ENCODE data around the gene EEF1AKMT4. TPM values are rescaled to one million over a fixed set of nuclear protein-coding genes. Genes with fewer than 3 reads are reported as not detected.

The EEF1AKMT4 gene
- total and polyA plus RNA-seq, 8 donors, result 1.8 to 5.3 (median 2.9) TPM

- H3K9me3 ChIP-seq, result no peaks in the 10 kb centered on the region
- DNase-seq (no peak), FAIRE-seq (no peak), ATAC-seq (no peak)
- no peak overlapping the region for H3K4me3 ChIP-seq
- H3K4me1 ChIP-seq, result no peaks in the 10 kb centered on the region
- peaks cover 0 to 52% (median 25%) of the 10 kb centered on the region in 3 donors for H3K36me3 ChIP-seq
- intact Hi-C loops (cut with DNase I), result no loop called here
- TF ChIP-seq, protein P1, sequence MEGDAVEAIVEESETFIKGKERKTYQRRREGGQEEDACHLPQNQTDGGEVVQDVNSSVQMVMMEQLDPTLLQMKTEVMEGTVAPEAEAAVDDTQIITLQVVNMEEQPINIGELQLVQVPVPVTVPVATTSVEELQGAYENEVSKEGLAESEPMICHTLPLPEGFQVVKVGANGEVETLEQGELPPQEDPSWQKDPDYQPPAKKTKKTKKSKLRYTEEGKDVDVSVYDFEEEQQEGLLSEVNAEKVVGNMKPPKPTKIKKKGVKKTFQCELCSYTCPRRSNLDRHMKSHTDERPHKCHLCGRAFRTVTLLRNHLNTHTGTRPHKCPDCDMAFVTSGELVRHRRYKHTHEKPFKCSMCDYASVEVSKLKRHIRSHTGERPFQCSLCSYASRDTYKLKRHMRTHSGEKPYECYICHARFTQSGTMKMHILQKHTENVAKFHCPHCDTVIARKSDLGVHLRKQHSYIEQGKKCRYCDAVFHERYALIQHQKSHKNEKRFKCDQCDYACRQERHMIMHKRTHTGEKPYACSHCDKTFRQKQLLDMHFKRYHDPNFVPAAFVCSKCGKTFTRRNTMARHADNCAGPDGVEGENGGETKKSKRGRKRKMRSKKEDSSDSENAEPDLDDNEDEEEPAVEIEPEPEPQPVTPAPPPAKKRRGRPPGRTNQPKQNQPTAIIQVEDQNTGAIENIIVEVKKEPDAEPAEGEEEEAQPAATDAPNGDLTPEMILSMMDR (IDR thresholded peaks at IDR 0.05), result no peak
- no peaks in the 10 kb centered on the region for H3K27me3 ChIP-seq
- 93 to 96% methylated on average over 9 of the region's 9 CpGs for WGBS, 2 donors
- H3K27ac ChIP-seq, result no peak overlapping the region
Observed at GRCh38 chr3:184307915-184308314, 58.4 kb downstream of the EEF1AKMT4 start.

Small RNA genes lying within 50 kb of the gene (microRNA-seq; reads per million reads assigned to microRNA genes)
- 38.6 to 49.5 reads per million in 2 donors for gene MIR1224

Other genes with a start within 250 kb of the EEF1AKMT4 start
- 10 to 100 TPM in 1 of 6 donors, 1 to 10 TPM in 5; 2.8 to 25.2 (median 7.1) TPM for gene ABCC5, start 231.8 kb upstream of the EEF1AKMT4 start, total RNA-seq
- 10 to 100 TPM; 12.9 to 25.9 TPM for gene ABCC5, start 231.8 kb upstream of the EEF1AKMT4 start, polyA plus RNA-seq
- gene HTR3D, start 217.9 kb upstream of the EEF1AKMT4 start, total RNA-seq, result not detected
- gene HTR3D, start 217.9 kb upstream of the EEF1AKMT4 start, polyA plus RNA-seq, result not detected
- not detected for gene HTR3C, start 196.6 kb upstream of the EEF1AKMT4 start, total RNA-seq
- under 1 TPM in 1 of 2 donors, not detected in 1; 0.09 TPM for gene HTR3C, start 196.6 kb upstream of the EEF1AKMT4 start, polyA plus RNA-seq
- gene HTR3E, start 152.6 kb upstream of the EEF1AKMT4 start, total RNA-seq, result under 1 TPM in 1 of 6 donors, not detected in 5; 0.41 TPM
- not detected for gene HTR3E, start 152.6 kb upstream of the EEF1AKMT4 start, polyA plus RNA-seq
- 10 to 100 TPM; 12.4 to 23.6 (median 17.1) TPM for gene EIF2B5, start 114.3 kb upstream of the EEF1AKMT4 start, total RNA-seq
- gene EIF2B5, start 114.3 kb upstream of the EEF1AKMT4 start, polyA plus RNA-seq, result 10 to 100 TPM; 32.1 to 53.3 TPM
- gene DVL3, start 94.3 kb upstream of the EEF1AKMT4 start, total RNA-seq, result 10 to 100 TPM; 31.0 to 44.9 (median 35.1) TPM
- 10 to 100 TPM; 47.5 to 53.8 TPM for gene DVL3, start 94.3 kb upstream of the EEF1AKMT4 start, polyA plus RNA-seq
- gene AP2M1, start 74.8 kb upstream of the EEF1AKMT4 start, total RNA-seq, result 100 to 1,000 TPM in 1 of 6 donors, 10 to 100 TPM in 5; 67.8 to 136 (median 81.8) TPM
- 100 to 1,000 TPM in 1 of 2 donors, 10 to 100 TPM in 1; 69.3 to 113 TPM for gene AP2M1, start 74.8 kb upstream of the EEF1AKMT4 start, polyA plus RNA-seq
- 10 to 100 TPM; 31.7 to 49.4 (median 37.7) TPM for gene ABCF3, start 63.5 kb upstream of the EEF1AKMT4 start, total RNA-seq
- 10 to 100 TPM; 79.7 to 92.1 TPM for gene ABCF3, start 63.5 kb upstream of the EEF1AKMT4 start, polyA plus RNA-seq
- gene VWA5B2, start 20.1 kb upstream of the EEF1AKMT4 start, total RNA-seq, result 1 to 10 TPM; 1.2 to 7.9 (median 4.5) TPM
- gene VWA5B2, start 20.1 kb upstream of the EEF1AKMT4 start, polyA plus RNA-seq, result 100 to 1,000 TPM in 1 of 2 donors, 10 to 100 TPM in 1; 30.3 to 105 TPM
- gene ALG3, start 710 bp upstream of the EEF1AKMT4 start, total RNA-seq, result 10 to 100 TPM; 14.1 to 25.7 (median 21.7) TPM
- 10 to 100 TPM; 26.2 to 26.5 TPM for gene ALG3, start 710 bp upstream of the EEF1AKMT4 start, polyA plus RNA-seq
- 10 to 100 TPM in 5 of 6 donors, 1 to 10 TPM in 1; 7.5 to 33.7 (median 19.4) TPM for gene CAMK2N2, start 11.9 kb downstream of the EEF1AKMT4 start, total RNA-seq
- gene CAMK2N2, start 11.9 kb downstream of the EEF1AKMT4 start, polyA plus RNA-seq, result 10 to 100 TPM; 13.8 to 14.8 TPM
- gene ECE2, start 26.4 kb downstream of the EEF1AKMT4 start, total RNA-seq, result 10 to 100 TPM in 1 of 6 donors, 1 to 10 TPM in 5; 6.3 to 12.1 (median 8.8) TPM
- gene ECE2, start 26.4 kb downstream of the EEF1AKMT4 start, polyA plus RNA-seq, result 10 to 100 TPM in 1 of 2 donors, 1 to 10 TPM in 1; 7.7 to 25.4 TPM
- gene PSMD2, start 49.6 kb downstream of the EEF1AKMT4 start, total RNA-seq, result 10 to 100 TPM; 38.4 to 89.6 (median 54.1) TPM
- 10 to 100 TPM; 39.1 to 78.7 TPM for gene PSMD2, start 49.6 kb downstream of the EEF1AKMT4 start, polyA plus RNA-seq
- gene EIF4G1, start 64.9 kb downstream of the EEF1AKMT4 start, total RNA-seq, result 100 to 1,000 TPM; 118 to 207 (median 178) TPM
- 100 to 1,000 TPM; 159 to 163 TPM for gene EIF4G1, start 64.9 kb downstream of the EEF1AKMT4 start, polyA plus RNA-seq
- 1 to 10 TPM; 4.0 to 7.9 (median 6.4) TPM for gene FAM131A, start 87.9 kb downstream of the EEF1AKMT4 start, total RNA-seq
- 10 to 100 TPM; 12.7 to 22.5 TPM for gene FAM131A, start 87.9 kb downstream of the EEF1AKMT4 start, polyA plus RNA-seq
- gene CLCN2, start 111.9 kb downstream of the EEF1AKMT4 start, total RNA-seq, result 1 to 10 TPM; 4.9 to 9.2 (median 6.2) TPM
- 10 to 100 TPM; 22.2 to 25.5 TPM for gene CLCN2, start 111.9 kb downstream of the EEF1AKMT4 start, polyA plus RNA-seq
- gene POLR2H, start 112.0 kb downstream of the EEF1AKMT4 start, total RNA-seq, result 10 to 100 TPM; 19.7 to 38.2 (median 25.7) TPM
- gene POLR2H, start 112.0 kb downstream of the EEF1AKMT4 start, polyA plus RNA-seq, result 100 to 1,000 TPM in 1 of 2 donors, 10 to 100 TPM in 1; 98.0 to 116 TPM
- gene THPO, start 128.5 kb downstream of the EEF1AKMT4 start, total RNA-seq, result under 1 TPM in 5 of 6 donors, not detected in 1; 0.28 to 0.72 (median 0.54) TPM
- 1 to 10 TPM in 1 of 2 donors, under 1 TPM in 1; 0.40 to 1.3 TPM for gene THPO, start 128.5 kb downstream of the EEF1AKMT4 start, polyA plus RNA-seq
- 10 to 100 TPM; 11.0 to 31.4 (median 17.3) TPM for gene CHRD, start 130.4 kb downstream of the EEF1AKMT4 start, total RNA-seq
- gene CHRD, start 130.4 kb downstream of the EEF1AKMT4 start, polyA plus RNA-seq, result 10 to 100 TPM; 23.3 to 96.7 TPM